Testis (tissue), 3 donors: ENCODE measurements around the gene RBBP8. TPM values are rescaled to one million over a fixed set of nuclear protein-coding genes. Genes with fewer than 3 reads are reported as not detected.

Source experiments
- microRNA counts, 2 donors: library from miRNA; unstranded; fragments of <30 nt; microRNA quantifications; one replicate each; lab custom pipeline; 2016
- polyA plus RNA-seq: library from polyadenylated mRNA; stranded (reverse); fragments of 350-450 nt; fragmentation: Illumina TruSeq; extraction: RNeasy Lipid Tissue Mini Kit (QIAGEN cat#74804); gene quantifications from one replicate; pipeline ENCODE4 v1.2.3, GENCODE V29; 2014; ENCODE audit warnings: low read depth, low replicate concordance; ENCODE audit not compliant: insufficient read depth
- small RNA-seq, 2 donors: library from RNA; depleted of rRNA; stranded (forward); fragments of <200 nt; gene quantifications; one replicate each; pipeline ENCODE3, GENCODE V24; 2016
- total RNA-seq, 2 donors: library from RNA; depleted of rRNA; stranded (reverse); fragments of >200 nt; gene quantifications; one replicate each; pipeline ENCODE4 v1.2.3, GENCODE V29; 2016

The RBBP8 gene
- total and polyA plus RNA-seq, 3 donors from 2014 or later: 24.7 to 76.4 (median 45.7) TPM

MicroRNA genes within 50 kb of the gene (microRNA counts, 767-probe panel; counts per million panel counts)
- 0 to 152 counts per million in 2 donors for microRNA hsa-miR-4741 (lab: Ali Mortazavi, UCI)

Small RNA genes lying within 50 kb of the gene (small RNA-seq; reads per million reads assigned to genes)
- gene RF00019 (0 reads per million in 2 donors), gene RN7SL745P (0 reads per million in 2 donors)

Other genes starting within 250 kb of the RBBP8 start
- gene CABLES1, start 202.2 kb downstream of the RBBP8 start, total RNA-seq: 10 to 100 TPM; 12.0 to 15.8 TPM
- 6.2 TPM for gene CABLES1, start 202.2 kb downstream of the RBBP8 start, polyA plus RNA-seq